ENCODE data around the gene CLIP1.

Gene CLIP1

DNA sequence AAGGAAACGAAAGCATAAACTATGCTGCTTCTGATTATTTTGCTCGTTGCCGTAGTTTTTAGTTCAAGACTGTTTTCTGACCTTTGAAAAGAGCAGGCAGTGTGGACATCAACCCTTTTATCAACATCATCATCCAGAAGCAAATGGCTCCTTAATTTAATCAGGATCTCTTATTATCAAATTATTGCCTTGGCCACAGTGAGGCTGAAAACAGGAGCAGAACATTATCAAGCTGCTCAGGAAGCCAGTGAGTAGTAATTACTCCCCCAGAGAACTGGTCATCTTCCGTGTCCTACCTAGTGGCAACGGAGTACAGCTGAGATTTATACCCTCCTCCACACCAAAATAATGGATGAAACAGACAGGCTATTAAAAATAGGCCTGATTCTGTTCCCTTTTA is 194.4 kb downstream of the CLIP1 start:
- Histone ChIP-seq H3K27me3 (ENCODE audit: control insufficient read depth, low read length) (no peaks in the 10 kb centered on the region), H3K4me3 (ENCODE audit: low read length) (no peak overlapping the region), H3K9me2 (replicated peaks; ENCODE audit: control insufficient read depth, low read length) (no peaks in the 10 kb centered on the region), H4K20me1 (ENCODE audit: control insufficient read depth, insufficient read depth, low read depth, low read length) (peaks cover 7% of the 10 kb centered on the region; the same call in 1 of the 2 replicates), H3F3A (ENCODE audit: control insufficient read depth, insufficient read depth) (no peaks in the 10 kb centered on the region), H3K4me1 (ENCODE audit: control insufficient read depth, low read length) (peaks cover 25% of the 10 kb centered on the region), H3K4me2 (ENCODE audit: low read length) (no peak overlapping the region), H3K27ac (ENCODE audit: low read depth, low read length) (no peak overlapping the region), H3K79me2 (ENCODE audit: control insufficient read depth, low read length) (peaks cover 27% of the 10 kb centered on the region), H3K36me3 (ENCODE audit: control insufficient read depth, low read length) (peaks cover 20% of the 10 kb centered on the region), H3K9me3 (ENCODE audit: control insufficient read depth, insufficient read depth, low read length) (no peaks in the 10 kb centered on the region)
- TF ChIP-seq EZH2phosphoT487 (IDR thresholded peaks at IDR 0.05; ENCODE audit: borderline replicate concordance, low read length): no peak
- TF ChIP-seq, protein P1, sequence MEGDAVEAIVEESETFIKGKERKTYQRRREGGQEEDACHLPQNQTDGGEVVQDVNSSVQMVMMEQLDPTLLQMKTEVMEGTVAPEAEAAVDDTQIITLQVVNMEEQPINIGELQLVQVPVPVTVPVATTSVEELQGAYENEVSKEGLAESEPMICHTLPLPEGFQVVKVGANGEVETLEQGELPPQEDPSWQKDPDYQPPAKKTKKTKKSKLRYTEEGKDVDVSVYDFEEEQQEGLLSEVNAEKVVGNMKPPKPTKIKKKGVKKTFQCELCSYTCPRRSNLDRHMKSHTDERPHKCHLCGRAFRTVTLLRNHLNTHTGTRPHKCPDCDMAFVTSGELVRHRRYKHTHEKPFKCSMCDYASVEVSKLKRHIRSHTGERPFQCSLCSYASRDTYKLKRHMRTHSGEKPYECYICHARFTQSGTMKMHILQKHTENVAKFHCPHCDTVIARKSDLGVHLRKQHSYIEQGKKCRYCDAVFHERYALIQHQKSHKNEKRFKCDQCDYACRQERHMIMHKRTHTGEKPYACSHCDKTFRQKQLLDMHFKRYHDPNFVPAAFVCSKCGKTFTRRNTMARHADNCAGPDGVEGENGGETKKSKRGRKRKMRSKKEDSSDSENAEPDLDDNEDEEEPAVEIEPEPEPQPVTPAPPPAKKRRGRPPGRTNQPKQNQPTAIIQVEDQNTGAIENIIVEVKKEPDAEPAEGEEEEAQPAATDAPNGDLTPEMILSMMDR (IDR thresholded peaks at IDR 0.05; ENCODE audit: low read depth, low read length, poor library complexity, severe bottlenecking): no peak

DNA sequence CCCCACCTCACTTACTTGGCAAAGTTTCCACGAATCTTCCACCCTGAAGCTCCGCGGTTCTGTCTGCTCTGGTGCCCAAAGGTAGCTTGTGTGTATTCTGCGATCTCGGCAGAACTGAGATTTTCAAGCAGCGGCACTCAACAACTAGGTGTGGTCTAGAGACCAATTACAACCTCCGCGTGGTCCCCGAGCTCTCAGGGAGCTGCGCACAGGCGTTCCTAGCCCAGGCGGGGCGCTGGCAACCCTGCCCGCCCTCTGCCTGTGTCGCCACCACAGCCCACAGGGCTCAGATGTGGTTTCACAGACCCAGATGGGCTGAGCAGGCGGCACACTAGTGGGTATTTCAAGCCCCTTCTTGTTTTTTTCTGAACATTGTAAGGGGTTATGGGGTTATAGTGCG is 195.1 kb downstream of the CLIP1 start:
- Histone ChIP-seq H3K36me3 (ENCODE audit: control insufficient read depth, low read length) (peaks cover 26% of the 10 kb centered on the region), H3K4me3 (ENCODE audit: low read length) (no peak overlapping the region), H3K27me3 (ENCODE audit: control insufficient read depth, low read length) (no peaks in the 10 kb centered on the region), H3K27ac (ENCODE audit: low read depth, low read length) (no peak overlapping the region), H3K4me1 (ENCODE audit: control insufficient read depth, low read length) (peaks cover 25% of the 10 kb centered on the region), H3K9me2 (replicated peaks; ENCODE audit: control insufficient read depth, low read length) (no peaks in the 10 kb centered on the region), H3K9me3 (ENCODE audit: control insufficient read depth, insufficient read depth, low read length) (no peaks in the 10 kb centered on the region), H4K20me1 (ENCODE audit: control insufficient read depth, insufficient read depth, low read depth, low read length) (peaks cover 7% of the 10 kb centered on the region; the same call in 1 of the 2 replicates), H3K4me2 (ENCODE audit: low read length) (peak overlapping the region; percentile 72; the same call in 1 of the 2 replicates), H3K79me2 (ENCODE audit: control insufficient read depth, low read length) (peaks cover 34% of the 10 kb centered on the region), H3F3A (ENCODE audit: control insufficient read depth, insufficient read depth) (no peaks in the 10 kb centered on the region)
- TF ChIP-seq EZH2phosphoT487 (IDR thresholded peaks at IDR 0.05; ENCODE audit: borderline replicate concordance, low read length): no peak
- TF ChIP-seq, protein P1 (IDR thresholded peaks at IDR 0.05; ENCODE audit: low read depth, low read length, poor library complexity, severe bottlenecking): no peak

DNA sequence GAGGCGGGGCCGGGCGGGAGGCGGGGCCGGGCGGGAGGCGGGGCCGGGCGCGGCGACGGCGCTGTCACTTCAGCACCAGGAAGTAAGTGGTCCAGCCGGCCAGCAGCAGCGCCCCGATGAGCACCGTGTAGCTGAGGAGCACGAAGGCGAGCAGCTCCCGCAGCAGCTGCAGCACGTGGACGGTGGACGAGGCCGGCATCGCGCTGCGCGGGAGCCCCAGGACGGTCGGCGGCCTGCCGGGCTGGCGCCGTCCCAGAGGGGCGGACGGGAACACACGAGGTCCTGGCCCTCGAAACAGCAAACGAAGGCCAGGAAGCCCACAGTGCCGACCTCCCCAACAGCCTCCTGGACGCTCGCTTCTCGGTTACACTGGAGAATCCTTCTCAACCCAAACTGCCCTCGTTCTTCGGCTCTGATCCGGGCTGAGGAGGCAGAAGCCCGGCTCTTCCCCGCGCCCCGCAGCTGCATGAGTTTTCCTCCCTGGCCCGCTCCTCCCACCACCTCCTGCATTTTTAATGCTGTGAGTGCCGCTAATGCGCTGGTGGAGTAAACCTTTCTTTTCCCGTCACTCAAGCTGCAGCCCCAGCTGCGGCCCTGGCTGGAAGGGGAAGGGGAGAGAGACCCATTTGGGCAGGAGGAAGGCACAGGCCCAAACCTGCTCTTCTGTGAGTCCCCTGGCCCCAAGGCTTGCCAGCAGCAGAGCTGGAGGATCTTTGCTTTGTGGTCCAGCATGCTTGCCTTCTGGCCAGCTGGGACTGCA is 195.9 kb downstream of the CLIP1 start:
- Histone ChIP-seq H3K4me1 (ENCODE audit: control insufficient read depth, low read length) (peaks cover 25% of the 10 kb centered on the region), H3K9me2 (replicated peaks; ENCODE audit: control insufficient read depth, low read length) (no peaks in the 10 kb centered on the region), H3K4me2 (ENCODE audit: low read length) (peak overlapping the region; percentile 72), H3K36me3 (ENCODE audit: control insufficient read depth, low read length) (peaks cover 33% of the 10 kb centered on the region), H3F3A (ENCODE audit: control insufficient read depth, insufficient read depth) (no peaks in the 10 kb centered on the region), H3K4me3 (ENCODE audit: low read length) (peak overlapping the region; percentile 72), H3K9me3 (ENCODE audit: control insufficient read depth, insufficient read depth, low read length) (no peaks in the 10 kb centered on the region), H4K20me1 (ENCODE audit: control insufficient read depth, insufficient read depth, low read depth, low read length) (peaks cover 7% of the 10 kb centered on the region; the same call in 1 of the 2 replicates), H3K79me2 (ENCODE audit: control insufficient read depth, low read length) (peaks cover 42% of the 10 kb centered on the region), H3K27me3 (ENCODE audit: control insufficient read depth, low read length) (no peaks in the 10 kb centered on the region), H3K27ac (ENCODE audit: low read depth, low read length) (no peak overlapping the region)
- TF ChIP-seq, protein P1 (IDR thresholded peaks at IDR 0.05; ENCODE audit: low read depth, low read length, poor library complexity, severe bottlenecking): no peak
- no peak for TF ChIP-seq EZH2phosphoT487 (IDR thresholded peaks at IDR 0.05; ENCODE audit: borderline replicate concordance, low read length)
